DMS53 treated with DMSO at 0.1 percent for 48 hours (cell line): Measurements from ENCODE around the gene MSI2.

Experiments
- DNase-seq: peaks from one replicate; lab custom pipeline; 2025; ENCODE audit not compliant: unreplicated experiment; lab: John Stamatoyannopoulos, UW

The MSI2 gene

DNA sequence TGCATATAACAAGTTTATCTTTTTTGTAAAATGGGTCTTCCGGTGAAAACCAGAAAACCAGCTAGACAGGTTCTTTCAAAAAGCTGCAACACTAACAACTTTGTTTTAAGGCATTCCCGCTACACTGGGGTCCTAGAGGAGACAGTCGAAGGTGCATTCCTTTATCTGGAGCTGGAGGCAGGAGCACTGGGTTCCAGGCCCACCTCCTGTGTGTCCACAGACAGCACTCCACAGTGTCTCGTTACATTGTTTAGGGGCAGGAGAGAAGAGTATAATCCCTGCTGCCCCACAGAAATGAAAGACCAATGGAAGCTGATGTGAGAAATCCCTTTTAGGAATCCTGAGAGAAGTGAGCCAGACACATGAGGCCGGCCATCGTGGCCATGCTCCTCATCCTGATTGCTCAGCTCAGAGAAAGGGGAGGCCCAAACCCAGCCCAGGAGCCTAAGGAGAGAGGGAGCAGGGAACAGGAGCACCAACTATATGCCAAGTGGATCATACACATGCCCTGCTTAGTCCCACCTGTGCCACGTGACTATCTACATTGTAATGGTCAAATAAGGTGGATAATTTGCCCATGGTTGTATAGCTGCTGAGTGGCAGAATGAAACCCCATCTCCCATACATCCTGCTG, 429.3 kb downstream of the MSI2 start:
- DNase-seq, result no peak

DNA sequence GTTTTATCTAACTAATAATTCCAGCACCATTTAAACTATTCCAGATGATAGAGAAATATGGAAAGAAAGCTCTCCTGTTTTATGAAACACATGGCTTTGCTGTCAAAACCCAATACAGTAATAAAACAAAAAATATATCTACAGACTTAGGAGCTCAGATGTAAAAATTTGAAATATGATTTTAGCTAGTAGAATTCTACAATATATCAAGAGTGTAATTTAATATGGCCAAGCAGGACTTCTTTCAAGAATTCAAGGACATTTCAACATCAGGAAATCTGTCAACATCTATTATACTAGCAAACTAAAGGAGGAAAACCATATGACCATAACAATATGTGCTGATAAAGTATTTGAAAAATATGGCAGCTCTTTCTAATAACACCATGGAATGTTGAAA, 431.3 kb downstream of the MSI2 start:
- DNase-seq, result no peak

DNA sequence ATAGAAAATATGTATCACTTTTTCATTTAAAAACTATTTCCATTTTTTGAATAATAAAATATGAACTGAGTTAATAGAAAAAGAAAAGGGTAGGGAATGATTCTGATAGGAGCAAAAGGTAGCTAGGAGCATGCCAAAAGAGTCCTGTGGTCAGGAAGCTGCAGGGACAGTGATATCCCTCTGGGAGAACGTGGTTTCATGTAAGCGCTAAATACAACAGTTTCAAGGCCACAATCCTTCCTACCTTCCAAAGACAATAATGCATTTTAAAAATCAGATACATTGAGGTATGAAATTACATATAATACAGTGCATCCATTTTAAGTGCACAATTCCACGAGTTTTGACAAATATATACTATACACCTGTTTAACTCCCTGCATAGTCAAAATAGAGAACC, 432.9 kb downstream of the MSI2 start:
- no peak for DNase-seq

DNA sequence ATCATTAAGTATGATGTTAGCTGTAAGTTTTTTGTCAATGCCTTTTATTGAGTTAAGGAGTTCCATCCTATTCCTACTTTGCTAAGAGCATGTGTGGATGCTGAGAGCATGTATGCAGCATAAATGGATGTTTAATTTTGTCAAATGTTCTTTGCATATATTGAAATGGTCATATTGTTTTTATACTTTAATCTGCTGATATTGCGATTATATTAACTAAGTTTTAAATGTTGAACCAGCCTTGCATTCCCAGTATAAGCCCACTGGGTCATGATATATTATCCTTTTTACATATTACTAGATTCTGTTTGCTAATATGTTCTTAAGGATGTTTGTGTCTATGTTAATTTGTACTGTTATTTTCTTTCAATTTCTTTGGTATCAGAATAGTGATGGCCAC, 435.6 kb downstream of the MSI2 start:
- DNase-seq, result no peak

DNA sequence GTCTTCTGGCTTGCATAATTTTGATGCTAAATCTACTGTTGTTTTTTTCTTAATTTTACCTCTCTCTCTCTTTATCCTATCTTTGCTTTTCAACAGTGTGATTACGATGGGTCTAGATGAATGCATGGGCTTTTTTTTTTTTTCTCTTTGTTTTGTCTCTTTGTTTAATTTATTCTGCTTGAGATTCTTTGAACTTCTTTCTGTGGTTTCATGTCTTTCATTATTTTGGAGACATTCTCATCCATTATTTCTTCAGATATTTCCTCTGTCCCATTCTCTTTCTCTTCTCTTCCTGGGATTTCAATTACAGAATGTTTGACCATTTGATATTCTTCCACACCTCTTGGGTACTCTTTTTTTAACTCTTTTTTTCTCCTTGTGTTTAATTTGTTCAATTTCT, 436.4 kb downstream of the MSI2 start:
- no peak for DNase-seq

DNA sequence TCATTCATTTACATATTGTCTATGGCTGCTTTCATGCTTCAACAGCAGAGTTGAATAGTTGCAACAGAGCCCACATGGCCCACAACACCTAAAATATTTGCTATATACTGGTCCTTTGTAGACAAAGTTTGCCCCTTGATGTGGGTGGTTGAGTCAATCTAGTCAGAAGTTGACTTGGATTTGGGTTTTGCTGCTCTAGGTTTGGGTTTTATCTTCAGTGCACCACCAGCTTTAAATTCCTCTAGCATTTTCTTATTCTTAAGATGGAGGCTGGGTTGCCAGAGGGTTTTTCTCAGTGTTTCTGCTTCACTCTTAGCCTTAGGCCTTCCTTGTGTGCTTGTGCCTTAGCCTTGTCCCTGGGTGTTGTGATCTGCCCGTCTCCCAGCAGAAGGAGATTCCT, 437.7 kb downstream of the MSI2 start:
- no peak for DNase-seq

DNA sequence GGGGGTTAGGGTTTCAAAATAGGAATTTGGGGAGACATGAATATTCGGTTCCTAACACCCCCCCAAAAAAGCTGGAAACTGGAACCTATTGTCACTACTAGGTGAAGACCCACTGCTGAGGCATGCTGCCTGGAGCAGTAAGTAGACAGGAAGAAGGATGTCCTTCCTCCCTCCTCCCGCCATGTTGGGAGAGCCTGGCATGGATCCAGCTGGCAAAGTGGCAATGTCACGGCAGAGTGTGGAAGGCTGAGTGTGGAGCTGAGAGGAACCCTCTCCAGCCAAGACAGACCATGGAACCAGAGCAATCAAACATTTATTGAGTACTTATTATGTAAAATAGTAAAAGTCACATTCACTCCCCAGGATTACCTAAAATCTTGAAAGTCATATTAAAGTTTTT, 439.7 kb downstream of the MSI2 start:
- DNase-seq, result no peak

DNA sequence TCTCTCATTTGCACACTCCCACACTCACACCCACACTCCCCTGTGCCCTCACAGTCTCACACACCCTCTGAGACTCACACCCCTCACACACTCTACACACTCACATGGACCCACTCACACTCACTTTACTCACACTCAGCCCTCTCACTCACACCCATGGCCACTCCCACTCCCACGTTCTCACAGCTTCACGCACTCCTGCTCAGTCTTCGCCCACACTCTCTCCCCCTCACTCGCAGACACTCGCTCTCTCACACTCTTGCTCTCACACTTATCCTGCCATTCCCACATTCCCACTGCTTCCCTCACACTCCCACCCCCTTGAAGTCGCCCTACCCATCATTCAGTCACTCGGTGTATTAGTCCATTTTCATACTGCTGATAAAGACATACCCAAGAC, 440.9 kb downstream of the MSI2 start:
- no peak for DNase-seq

DNA sequence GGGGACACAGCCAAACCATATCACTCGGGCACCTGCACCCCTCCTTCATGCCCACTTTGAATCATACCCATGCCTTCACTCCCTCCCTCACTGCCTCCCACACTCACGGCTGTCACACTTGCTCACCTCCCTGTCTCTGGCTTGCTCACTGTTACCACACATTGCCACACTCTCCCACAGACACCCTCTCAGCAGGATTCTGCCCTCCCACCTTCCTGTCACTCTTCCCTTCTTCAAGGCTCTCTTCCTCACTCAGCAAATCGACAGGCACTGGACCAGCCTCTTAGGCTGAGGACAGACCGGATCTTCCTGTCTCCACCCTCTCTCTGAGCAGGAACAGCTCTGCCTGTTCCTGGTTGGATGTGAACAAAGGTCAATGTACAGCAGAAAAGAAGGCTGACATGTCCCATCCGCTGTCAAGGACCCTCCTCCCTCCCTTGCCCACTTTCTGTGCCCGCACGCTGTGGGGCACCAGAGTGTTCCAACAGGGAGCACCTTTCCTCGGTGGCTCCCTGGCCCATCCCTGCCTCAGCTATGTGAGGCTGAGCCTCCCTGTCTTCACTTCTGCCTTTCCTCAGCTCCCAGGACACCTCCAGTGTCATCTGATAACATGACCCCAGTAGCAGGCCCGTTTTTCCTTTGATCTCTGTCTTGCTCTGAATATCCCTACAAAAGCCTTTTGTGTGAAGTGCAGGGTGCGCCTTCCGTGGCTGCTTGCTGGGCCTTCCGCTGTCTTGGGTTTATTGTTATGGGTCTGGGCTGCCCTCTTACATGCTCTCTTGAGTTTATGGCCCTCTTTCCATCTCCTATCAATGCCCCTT, 441.8 kb downstream of the MSI2 start:
- no peak for DNase-seq

DNA sequence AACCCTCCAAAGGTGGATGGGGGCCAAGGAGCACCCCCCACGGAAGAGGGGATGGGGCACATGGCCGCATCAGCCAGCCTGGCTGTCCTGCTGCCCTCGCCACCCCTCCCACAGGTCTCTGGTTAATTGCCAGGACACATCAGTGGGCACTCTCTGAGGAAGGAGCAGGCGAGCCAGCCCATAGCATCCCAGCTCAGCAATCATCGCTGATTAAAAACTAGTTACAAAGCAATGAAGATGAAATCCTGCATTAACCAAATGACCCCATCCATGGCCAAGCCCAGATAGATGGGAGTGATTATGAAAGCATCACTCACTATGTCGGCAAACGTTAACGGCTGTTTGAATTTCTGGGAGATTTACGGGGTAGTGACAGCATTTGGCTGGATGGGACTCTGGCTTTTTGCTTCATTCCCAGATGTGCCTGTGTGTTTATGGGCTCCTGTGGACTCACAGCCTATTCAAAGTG, 443.5 kb downstream of the MSI2 start:
- DNase-seq, result no peak

DNA sequence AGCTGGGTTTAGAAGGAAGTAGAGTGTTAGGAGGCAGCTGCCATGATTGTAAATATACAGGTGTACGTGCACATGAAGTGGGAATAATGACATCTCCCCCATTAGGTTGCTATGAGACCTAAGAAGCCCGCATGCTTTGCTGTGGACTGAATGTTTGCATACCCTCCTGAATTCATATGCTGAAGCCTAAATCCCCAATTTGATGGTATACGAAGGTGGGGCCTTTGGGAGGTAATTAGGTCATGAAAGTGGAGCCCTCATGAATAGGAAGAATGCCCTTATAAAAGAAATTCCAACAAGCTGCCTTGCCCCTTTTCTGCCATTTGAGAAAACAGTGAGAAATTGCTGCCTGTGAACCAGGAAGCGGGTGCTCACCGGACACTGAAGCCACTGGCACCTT, 444.8 kb downstream of the MSI2 start:
- DNase-seq, result no peak

DNA sequence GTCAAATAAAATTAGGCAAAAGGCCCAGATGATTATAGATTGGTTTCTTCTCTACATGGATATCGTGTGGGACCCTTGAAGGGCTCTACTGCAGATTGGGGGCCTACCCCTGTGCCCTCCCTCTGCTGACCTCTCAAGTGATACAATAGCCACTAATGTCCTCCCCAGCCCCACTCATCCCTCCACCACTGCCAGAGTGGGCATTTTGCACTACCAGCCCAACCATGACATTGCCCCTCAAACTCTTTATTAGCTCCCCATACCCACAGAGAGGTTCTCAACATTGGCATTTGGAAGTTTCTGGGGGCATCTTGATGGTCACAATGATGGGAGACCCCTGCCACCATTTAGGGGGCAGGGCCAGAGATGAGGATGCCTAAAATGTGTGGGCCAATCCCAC, 446.9 kb downstream of the MSI2 start:
- no peak for DNase-seq

DNA sequence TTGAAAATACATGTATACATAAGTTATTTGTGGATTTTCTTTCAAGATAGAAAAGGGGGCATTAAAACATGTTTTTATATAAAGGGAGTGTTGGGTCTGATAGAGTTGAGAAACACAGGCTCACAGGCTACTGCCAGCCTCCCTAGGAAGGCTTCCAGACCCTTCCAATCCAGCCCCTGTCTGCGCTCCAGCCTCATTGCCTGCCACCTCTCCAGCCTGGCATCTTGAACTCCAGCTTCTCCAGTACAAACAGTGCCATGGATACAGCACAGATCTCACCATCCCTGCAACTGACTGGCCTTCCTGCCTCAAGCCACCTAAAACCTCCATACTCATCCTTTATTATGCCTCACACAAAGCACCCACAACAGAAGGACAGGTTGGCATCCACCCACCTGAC, 448.1 kb downstream of the MSI2 start:
- DNase-seq, result no peak

DNA sequence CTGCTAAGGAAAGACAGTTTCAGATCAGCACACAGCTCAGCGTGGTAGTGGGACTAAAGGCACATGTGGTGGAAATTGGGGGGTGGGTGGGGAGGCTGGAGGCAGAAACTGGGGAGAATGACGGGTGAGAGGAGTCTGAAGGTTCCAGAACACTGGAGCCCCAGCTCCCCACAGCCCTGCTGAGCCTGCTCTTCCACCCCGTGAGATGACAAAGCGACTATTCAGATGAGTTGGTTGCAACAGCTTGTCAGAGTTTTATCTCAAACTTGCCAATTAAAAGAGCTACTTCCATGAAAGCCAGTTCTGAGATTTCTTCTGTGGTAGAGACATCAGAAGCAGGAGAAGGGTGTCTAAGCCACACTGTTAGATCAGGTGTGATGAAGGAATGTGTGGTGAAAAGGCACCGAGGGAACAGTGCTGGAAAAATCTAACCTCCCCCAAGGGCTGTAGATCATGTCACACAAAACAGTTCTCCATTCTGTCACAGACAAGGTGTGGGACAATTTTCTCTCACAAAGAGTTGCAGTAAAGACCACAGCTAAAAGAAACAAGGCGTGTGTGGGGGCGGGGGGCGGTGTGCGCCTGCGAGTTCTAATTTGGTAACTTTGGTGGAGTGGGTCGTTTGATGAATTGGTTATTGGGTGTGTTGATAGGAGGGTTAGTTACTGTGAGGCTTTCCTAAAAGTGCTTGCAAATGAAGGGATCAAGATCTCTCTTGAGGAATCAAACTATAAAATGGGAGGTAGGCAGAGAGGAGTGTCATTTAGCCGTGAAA, 449.8 kb downstream of the MSI2 start:
- DNase-seq, result no peak

DNA sequence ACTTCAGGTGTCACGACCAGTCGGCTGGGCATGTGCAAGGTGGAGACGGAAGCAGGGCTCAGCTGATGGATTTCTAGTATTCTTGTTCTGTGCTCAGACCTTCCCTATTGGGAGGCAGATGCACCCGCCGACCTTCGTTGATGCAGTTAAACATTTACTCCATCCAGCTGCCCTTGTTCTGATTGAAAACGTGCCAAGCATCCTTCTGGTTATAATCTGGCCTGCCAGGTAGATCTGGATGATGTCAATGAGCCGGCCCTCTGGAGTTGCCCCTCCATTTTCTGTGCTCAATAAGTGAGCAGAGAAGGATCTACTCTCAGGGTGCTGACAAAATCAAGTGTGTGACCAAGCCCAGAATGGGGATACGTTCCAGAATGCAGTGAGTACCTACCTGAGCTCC, 450.4 kb downstream of the MSI2 start:
- DNase-seq, result peak; percentile 48

DNA sequence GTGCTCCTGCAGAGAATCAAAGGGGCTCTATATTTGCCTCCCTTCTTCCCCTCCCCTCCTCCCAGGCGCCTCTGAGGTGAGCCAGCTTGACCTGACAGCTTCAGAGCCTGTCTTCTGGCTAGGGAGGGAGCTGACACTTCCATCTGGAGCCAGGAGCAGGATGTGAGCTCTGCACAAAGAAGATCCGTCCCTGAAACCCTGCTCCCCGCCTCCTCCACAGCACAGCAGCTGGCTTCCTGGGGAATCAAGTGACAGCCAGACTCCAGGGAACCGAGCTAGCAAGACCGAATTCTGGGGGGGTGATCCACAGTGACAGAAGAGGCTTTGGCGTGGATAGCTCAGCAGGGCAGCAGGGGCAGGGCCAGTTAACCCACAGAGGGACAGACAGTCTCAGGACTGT, 451.6 kb downstream of the MSI2 start:
- DNase-seq, result no peak

DNA sequence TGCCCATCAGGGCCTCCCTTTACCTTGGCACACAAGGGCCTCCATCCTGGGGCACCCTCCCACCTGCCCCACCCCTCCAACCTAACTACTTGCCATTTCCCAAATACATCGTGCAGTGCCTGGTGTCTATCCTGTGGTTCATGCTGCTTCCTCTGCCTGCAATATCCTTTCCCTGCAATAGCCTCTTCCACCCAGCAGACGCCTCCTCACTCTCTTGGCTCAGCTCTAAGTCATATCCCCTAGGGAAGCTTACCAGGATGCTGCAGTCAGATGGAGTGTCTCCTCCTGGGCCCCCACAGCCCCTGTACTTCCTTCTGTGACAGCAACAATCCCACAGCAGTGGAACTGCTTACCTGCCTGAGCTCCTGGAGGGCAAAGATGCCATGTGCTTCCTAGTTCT, 452.1 kb downstream of the MSI2 start:
- no peak for DNase-seq

DNA sequence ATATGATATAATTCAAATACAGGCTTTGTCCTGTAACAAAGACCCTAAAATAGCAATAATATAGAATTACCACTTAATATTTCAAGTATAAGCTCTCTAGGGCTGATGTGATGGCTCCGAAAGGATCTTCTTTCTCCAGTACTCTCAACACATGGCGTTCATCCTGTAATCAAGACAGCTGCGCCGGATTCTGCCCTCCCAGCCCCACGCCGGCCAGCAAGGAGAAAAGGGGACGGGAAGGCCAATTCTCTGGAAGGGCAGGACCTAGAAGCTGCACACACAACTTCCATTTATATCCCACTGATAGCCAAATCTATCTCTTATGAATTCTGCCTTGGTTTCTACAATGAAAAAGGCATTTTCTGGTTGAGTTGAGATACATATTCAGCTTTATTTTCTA, 456.8 kb downstream of the MSI2 start:
- no peak for DNase-seq

DNA sequence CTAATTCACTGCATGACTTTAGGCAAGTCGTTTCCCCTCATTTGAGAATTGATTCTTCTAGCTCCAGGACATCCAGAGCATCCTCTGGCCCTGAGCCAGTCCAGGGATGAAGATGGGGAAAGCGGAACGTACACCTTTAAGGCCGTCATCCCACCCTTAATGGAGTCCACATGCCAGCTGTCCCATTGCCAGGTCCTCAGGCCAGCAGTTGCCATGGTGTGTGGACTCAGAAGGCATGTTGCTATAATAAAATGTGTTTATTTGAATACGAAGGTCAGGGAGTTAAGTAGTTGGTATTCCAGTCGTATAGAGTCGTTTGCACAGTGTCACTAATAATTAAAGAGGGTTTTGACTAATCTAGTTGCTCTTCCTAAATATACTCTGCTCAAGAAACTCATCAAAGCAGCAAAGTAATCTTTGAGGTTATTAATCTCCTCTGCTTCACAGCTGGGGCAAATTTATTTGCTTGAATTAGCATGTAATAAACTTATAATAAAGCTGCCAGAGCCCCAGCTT, 458.4 kb downstream of the MSI2 start:
- no peak for DNase-seq

DNA sequence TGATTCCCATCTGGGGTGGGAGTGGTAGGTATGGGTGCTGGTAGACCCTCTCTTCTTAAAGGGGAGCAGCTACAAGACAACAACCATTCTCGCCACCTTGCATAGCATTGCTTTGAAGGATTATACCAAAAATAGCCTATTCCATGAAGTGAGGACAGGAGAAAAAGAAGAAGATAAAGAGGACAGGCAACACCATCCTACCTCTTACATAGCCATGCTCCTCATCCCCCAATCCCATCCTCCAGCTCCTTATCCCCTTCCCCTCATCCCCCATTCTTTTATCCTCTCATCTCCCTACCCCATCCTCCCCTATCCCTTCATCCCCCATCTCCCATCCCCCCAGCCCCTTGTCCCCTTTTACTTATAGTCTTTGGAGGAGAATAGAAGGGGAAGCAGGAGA, 459.7 kb downstream of the MSI2 start:
- no peak for DNase-seq

DNA sequence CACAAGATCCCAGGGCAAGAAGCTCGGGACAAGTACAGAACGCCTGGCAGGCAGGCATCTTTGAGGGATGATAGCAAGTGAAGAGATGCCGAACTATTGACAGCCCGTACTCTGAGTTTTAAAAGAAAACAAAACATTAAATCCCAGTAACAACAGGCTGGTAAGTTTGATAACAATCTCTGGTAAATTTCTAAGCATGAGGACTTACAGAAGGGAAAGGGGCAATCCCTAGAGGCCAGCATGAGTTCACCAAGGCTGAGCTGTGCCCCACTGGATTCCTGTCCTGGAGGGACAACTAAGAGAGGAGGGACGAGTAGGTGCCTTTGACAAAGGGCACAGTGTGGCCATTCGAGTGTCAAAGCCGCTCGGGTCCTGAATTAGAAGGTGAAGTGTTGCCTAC, 462.6 kb downstream of the MSI2 start:
- no peak for DNase-seq
